T-helper 2 cell treated with Interferon-gamma antibody and Interleukin-4, amounts not matched to agents 100 ng/mL and 5 ng/mL, for 36 hours (primary cell): Measurements from ENCODE around the gene PRR30. TPM values are rescaled to one million over a fixed set of nuclear protein-coding genes. Genes with fewer than 3 reads are reported as not detected.
"Not testable (repeated sequence)": the region's sequence is repeated elsewhere in the genome, so short reads cannot be mapped to it uniquely, and the experiment has no call there.

Experiments
- intact Hi-C: fragments of 100-400 bp; cut with micrococcal nuclease; formaldehyde crosslinking; loops from one replicate; pipeline ENCODE4 v1.15.1; 2023
- total RNA-seq: library from RNA; stranded (reverse); gene quantifications from 2 replicates; pipeline ENCODE4 v1.2.3, GENCODE V29; 2022

Gene PRR30
- total RNA-seq, 1 donor from 2014 or later: not detected

DNA sequence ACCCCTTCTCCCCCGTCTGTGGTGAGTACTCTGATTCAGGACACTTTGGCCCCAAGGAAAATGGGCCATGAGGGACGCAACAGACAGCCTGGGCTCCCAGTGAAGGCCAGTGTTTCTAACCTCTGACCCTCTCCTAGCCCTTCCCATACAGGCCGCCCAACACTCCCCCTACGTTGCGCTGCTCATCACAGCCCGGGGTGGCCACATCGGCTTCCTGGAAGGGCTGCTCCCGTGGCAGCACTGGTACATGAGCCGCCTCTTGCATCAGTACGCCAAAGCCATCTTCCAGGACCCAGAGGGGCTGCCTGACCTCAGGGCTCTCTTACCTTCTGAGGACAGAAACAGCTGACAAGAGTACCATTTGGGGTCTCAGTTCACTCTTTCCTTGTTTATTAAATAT is 8.8 kb downstream of the PRR30 start:
- intact Hi-C loops: no loop called here

DNA sequence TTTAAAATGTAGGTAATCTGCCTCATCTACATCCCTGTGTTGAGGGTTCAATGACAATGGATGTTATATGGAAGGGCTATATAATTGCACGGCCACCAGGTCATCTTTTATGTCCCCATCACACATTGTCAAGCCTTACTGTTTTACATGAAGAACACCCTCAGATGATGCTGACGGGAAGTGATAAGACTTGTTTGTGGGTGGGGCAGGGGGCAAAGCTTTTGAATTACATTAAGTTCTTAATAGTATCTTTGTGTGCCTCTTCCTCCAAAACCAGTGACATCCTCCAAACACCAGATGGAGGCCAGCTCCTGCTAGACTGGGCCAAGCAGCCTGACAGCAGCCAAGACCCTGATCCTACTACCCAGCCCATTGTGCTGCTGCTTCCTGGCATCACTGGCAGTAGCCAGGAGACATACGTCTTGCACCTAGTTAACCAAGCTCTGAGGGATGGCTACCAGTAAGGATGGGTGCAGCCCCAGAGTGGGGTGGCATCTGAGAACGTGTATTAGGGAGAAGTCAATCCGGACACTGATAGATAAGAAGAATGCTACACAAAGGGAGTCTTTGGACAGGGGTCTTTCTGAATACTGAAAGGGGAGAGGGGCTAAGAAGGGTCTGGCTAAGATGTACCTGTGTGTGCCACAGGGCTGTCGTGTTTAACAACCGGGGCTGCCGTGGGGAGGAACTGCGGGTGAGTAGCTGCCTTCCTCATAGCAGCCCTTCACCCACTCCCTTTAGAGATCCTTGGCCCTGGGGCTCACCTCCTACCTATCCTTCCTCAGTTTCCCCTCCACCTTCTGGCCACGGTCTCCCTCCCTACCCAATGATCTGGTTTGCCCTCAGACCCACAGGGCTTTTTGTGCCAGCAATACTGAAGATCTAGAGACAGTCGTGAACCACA is 10.3 kb downstream of the PRR30 start:
- intact Hi-C loops: no loop called here

DNA sequence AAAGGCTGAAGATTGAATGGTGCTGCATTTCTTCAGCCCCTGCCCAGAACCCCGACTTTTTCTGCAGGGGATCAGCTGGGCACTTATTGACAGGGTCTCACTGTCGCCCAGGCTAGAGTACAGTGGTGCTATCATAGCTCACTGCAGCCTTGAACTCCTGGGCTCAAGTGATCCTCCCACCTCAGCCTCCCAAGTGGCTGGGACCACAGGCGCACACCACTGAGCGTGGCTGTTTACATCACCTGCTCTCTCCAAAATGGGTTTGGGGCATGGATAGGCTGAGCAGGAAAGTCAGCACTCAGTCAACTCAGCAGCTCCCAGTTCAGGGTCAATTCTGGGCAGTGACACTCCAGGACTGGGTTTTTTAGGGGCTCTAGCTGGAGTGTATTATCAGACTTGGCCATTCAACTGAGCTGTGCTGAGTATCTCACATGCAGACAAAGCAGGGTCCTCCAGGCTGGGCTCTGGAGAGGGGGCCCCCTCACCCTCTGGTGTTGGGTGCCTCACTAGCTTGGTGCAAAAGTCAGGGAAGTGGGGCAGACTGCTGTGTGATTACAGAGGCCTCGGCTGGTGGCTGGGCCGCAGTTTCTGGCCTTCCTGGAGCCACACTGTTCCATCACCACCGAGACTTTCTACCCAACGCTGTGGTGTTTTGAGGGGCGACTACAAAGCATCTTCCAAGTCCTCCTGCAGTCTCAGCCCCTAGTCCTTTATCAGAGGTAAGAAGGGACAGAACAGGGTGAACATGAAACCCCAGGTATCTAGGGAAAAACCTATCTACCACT is 11.1 kb downstream of the PRR30 start:
- intact Hi-C loops: no loop called here

DNA sequence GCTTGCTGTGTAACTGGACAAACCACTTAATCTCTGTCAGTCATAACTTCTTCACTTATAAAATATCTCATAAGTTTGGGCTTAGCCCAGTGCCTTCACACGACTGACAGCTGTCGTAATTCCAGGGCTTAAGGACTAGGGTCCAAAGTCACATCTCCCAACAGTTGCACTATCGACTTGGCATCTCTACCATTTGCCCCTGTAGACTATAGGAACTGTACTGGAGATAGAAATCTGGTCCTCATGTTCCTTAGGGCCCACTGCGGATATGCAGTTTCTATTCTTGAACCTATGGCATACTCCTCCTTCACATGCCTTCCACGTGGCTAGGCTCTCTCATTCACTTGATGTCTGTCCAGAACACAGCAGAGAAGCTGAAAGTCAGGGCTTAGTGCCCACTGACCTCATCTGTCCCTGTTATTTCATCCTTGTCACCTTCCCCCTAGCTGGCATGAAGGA is 12.9 kb downstream of the PRR30 start:
- intact Hi-C loops: no loop called here

DNA sequence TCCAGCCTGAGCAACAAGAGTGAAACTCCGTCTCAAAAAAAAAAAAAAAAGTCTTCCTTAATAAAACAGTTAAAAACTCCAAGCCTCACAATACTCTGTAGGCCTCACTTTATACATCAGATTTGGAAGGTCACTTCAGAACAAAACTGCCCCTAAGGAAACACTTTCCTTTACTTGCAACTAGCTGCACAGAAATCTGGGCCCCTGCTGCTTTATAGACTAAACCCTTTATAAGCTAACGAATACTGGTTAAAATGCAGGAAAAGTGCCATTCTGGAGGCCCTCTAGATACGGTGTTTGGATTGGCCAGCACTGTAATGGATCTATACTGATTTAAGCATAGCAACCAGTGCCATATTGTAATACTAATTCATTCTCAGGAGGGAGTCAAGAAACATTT is 14.1 kb downstream of the PRR30 start:
- intact Hi-C loops: no loop called here

DNA sequence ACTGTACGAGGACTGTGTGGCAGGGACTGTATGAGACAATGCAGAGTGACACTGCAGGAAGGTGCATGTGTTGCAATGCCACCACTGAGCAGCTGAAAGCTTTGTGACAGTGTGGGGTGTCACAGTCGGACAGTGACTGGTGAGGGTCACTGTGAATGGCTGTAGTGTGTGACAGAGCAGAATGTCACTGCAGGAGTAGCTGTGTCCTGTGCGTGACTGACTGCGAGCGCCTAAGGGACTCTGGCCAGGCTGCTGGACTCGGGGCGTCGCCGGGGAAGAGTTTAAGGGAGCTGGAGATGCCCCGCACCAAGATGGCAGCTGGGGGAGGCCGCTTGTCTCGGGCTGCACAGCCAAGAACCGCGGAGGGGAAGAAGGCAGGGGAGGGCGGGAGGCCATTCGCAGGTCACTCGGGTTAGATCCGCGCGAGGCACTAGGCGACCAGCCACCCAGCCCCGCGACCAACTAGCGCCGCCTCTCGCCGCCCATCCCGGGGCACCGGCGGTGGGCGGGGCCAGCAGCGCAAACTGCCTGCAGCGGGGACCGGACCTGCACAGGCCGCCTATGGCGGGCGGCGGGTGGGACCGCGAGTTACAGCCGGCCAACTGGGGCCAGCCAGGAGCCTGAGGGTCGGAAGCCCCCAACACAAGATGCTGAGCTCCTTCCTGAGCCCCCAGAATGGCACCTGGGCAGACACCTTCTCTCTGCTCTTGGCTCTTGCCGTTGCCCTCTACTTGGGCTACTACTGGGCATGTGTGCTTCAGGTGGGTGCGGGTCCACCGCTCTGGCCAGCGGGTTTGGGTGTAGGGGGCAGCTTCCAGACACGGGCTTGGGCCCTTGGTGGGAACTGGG is 15.7 kb downstream of the PRR30 start, which contains the start of gene ABHD1:
TSS of gene ABHD1 (plus strand) at position 514 of the 849 bp plus-strand sequence. CDS start at position 648, 134 bp downstream.
- intact Hi-C loops: loop anchor here (1.0 kb wide), 1 partner anchor 11 kb away; the partner anchor contains the start of gene PREB

DNA sequence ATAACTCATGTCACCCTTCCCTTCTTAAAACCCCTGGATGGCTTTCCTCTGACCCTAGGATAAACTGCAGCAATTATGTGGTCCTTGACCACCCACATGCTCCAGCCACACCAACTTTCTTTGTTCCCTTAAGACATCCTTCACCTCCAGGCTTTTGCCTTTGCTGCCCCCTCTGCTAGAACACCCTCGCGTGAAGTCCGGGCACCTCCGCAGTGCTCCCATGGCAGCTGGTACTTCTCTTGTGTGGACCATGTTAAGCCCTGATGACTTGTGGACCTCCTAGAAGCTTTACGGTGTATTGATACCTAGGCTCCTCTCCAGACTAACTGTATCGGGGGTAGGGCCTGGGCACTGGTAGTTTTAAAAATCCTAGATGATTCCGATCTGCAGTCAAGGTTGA is 16.4 kb downstream of the PRR30 start:
- intact Hi-C loops: loop anchor here (1.0 kb wide), 1 partner anchor 12 kb away; the partner anchor contains the start of gene PREB

DNA sequence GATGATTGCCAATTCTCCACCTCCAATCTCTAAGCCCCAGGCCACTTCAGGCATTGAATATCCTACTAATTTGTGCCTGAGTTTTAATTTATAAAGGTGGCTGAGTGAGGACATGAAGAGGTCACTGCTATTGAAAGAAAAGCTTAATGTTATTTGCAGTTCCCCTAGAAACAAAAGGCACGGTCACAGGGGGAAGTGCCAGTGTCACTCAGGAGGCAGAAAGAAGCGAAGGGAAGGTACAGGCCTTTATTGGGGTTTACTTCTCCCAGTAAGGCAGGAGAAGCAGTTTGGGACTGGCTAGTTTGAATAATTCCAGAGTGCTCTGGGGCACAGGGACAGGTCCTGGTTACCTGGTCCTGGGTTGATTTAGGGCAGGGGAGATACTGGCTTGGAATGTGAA is 17.3 kb downstream of the PRR30 start:
- intact Hi-C loops: no loop called here

DNA sequence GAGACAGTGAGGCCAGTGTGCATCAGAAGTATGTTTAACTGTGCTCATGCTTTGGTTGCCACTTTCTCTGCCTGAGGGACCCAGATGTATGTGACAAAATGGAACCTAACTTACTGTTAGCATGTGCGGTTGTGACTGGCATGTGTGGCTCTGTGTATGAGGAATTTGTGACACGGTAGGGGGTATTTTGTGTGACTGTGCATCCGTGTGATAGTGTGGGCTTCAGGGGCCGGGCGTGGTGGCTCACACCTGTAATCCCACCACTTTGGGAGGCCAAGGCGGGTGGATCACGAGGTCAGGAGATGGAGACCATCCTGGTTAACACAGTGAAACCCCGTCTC is 19.9 kb downstream of the PRR30 start:
- intact Hi-C loops: not testable (repeated sequence)

DNA sequence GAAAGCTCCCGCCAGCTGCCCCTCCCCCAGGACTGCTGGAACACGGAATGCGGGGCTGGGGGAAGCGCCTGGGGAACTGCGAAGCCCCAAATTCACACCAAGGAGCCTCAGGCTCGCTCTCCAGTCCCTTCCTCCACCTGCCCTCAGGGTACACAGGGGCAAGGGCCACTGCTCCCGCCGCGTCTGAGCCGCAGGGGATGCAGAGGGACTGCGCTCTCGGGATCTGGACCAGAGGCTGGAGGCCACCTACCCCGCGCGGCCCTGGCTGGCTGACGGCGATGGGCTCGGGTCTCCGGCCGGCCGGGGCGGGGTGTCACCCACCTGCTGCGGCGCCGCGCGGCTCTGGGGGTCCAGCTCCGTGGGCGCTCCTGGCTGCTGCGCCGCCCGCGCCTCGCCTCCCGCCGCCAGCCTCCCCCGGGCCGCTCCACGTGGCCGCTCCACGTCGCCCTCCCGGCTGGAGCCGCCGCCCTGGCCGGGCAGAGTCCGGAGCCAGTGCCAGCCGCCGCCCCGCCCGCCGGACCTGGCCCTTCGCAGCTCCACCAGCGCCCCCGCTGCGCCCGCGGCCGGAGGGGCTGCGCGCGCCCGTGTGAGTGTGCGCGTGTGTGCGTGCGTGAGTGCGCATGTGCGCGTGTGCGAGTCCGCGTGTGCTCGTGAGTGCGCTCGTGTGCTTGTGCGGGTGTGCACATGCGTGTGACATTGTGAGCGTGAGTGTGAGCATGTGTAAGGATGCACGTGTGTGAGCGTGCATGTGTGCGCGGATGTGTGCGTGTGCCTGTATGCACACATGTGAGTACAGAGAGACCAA is 20.5 kb downstream of the PRR30 start, which contains the start of gene CGREF1:
TSS of gene CGREF1 (minus strand) at position 604 of the 805 bp plus-strand sequence. CDS start 14,762 bp downstream, outside the sequence.
- intact Hi-C loops: no loop called here

DNA sequence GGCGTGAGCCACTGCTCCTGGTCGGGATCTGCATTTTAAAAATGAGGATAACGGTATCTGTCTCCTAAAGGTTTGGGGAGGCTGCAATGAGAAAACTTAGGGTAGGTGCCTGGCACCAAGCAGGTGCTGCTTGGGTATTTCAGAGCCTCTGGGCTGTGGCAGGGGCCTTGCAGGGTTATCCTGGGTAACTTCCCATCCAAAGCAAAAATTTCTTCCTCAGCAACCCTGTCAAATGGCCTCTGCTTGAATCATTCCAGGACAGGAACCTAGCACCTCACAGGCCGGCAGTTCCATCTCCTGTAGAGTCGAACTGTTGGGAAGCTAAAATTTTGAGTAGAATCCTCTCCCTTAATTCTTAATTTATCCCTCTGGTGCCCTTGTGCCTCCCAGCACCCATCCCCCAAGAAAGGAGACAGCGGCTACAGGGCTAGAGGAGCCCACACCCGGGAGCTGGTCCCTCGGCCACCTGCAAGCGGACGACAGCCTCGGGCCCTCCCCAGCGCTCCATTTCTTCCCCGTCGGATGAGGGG is 21.1 kb downstream of the PRR30 start:
- intact Hi-C loops: no loop called here

DNA sequence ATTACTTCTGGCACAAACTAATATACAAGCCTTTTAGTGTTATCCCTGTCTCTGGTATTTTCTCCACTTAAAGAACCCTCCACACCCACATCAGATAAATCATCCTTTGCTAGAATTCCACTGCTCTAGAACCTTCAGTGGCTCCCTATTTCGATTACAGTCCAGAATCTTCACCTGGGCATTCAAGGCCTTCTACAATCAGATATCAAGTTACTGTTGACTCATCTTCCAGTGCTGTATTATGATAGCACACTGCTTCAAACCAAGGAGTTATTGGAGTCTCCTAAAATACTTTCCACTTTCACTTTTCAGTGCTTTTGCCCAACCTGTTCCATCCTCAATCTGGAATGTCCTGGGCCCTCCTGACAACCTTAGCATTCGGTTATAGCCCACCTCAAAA is 23.7 kb downstream of the PRR30 start:
- intact Hi-C loops: no loop called here

DNA sequence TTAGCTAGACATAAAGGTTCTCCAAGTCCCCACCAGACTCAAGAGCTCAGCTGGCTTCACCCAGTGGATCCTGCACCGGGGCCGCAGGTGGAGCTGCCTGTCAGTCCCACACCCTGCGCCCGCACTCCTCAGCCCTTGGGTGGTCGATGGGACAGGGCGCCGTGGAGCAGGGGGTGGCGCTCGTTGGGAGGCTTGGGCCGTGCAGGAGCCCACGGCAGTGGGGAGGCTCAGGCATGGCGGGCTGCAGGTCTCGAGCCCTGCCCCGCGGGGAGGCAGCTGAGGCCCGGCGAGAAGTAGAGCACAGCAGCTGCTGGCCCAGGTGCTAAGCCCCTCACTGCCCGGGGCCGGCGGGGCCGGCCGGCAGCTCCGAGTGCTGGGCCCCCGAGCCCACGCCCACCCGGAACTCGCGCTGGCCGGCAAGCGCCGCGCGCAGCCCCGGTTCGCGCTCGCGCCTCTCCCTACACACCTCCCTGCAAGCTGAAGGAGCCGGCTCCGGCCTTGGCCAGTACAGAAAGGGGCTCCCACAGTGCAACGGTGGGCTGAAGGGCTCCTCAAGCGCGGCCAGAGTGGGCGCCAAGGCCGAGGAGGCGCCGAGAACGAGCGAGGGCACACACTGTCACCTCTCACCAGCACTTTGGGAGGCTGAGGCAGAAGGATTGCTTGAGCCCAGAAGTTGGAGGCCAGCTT is 27.7 kb downstream of the PRR30 start:
- intact Hi-C loops: not testable (repeated sequence)

DNA sequence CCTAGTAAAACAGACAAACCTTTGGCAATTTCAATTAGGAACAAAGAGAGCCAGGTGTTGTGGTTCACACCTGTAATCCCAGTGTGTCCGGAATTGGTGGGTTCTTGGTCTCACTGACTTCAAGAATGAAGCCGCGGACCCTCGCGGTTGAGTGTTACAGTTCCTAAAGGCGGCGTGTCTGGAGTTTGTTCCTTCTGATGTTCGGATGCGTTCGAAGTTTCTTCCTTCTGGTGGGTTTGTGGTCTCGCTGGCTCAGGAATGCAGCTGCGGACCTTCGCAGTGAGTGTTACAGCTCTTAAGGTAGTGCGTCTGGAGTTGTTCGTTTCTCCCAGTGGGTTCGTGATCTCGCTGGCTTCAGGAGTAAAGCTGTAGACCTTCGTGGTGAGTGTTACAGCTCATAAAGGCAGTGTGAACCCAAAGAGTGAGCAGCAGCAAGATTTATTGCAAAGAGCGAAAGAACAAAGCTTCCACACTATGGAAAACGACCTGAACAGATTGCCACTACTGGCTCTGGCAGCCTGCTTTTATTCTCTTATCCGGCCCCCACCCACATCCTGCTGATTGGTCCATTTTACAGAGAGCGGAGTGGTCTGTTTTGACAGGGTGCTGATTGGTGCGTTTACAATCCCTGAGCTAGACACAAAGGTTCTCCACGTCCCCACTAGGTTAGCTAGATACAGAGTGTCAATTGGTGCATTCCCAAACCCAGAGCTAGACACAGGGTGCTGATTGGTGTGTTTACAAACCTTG is 28.4 kb downstream of the PRR30 start:
- intact Hi-C loops: not testable (repeated sequence)

DNA sequence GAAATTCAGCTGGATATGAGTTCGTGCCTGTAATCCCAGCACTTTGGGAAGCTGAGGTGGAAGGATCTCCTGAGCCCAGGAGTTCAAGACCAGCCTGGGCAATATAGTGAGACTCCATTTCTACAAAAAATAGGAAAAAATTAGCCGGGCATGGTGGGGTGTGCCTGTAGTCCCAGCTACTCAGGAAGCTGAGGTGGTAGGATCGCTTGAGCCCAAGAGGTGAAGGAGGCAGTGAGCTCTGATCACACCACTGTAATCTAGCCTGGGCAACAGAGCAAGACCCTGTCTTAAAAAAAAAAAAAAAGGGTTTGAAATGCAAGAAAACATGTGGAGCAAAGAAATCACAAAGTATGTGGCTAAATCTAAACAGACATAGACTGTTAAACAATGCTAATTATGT is 30.1 kb downstream of the PRR30 start:
- intact Hi-C loops: no loop called here

DNA sequence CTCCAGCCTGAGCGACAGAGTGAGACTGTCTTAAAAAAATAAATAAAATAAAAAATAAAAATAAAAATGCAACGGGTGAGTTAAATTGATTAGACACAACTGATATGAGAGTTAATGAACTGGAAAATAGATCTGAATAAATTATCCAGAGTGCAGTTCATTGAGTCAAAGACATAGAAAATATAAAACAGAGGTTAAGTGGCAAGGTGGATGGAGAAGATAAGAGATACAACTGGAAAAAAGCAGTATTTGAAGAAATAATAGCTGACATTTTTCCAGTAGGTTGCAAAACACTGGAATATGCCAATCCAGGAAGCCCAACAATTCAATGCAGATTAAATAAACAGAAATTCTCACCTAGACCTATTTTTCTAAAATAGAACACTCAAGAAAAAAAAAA is 31.0 kb downstream of the PRR30 start:
- intact Hi-C loops: no loop called here

DNA sequence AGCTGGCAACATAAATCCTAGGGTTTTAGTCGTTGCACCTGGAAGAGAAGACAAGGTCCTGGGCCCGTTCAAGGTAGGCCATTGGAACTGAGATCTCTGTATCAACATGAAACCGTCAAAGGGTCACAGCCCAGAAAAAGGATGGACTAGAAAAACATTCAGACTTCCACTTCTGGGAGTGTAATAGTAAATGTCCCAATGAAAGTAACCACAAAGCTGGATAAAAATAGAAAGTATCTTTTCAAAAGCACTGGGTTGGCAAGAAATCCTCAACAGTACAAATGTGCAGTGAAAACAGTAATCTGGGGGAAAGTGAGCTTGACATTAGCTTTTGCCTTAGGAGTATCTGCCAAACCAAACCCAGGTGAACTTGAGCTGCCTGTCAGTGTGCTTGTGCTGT is 33.2 kb downstream of the PRR30 start:
- intact Hi-C loops: no loop called here

DNA sequence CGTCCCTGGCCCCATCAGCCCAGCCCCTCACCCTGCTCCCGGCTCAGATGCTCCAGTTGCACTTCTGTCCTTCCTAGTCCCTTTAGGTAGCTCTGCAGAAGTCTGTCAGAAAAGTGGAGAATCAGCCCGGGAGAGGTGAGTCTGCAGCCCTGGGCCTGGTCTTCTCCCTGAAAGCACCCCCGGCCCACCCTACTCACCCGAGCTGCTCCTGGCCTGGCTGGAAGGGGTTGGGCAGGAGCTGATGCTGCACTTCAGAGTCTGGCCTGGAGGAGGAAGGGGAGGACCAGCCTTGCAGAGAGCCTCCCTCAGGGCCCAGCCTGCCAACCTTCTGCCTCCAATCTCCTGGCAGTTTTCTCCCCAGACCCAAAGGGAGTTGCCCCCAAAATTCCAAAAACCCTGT is 36.9 kb downstream of the PRR30 start:
- intact Hi-C loops: no loop called here

DNA sequence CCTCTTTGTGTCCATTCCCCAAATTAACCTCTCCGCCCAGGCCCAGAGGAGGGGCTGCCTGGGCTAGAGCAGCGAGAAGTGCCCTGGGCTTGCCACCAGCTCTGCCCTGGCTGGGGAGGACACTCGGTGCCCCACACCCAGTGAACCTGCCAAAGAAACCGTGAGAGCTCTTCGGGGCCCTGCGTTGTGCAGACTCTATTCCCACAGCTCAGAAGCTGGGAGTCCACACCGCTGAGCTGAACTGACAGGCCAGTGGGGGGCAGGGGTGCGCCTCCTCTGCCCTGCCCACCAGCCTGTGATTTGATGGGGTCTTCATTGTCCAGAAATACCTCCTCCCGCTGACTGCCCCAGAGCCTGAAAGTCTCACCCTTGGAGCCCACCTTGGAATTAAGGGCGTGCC is 39.2 kb downstream of the PRR30 start:
- intact Hi-C loops: no loop called here
